Effector CD8-positive, alpha-beta T cell (primary cell): ENCODE data around the gene OR13C8.
"Not testable (repeated sequence)": the region's sequence is repeated elsewhere in the genome, so short reads cannot be mapped to it uniquely, and the experiment has no call there.

ENCODE experiments used
- DNase-seq: peaks from one replicate; lab custom pipeline; 2025; lab: John Stamatoyannopoulos, UW
- total RNA-seq, 4 experiments: gene quantifications; one replicate each; lab custom pipeline; 2026; lab: John Stamatoyannopoulos, UW

The OR13C8 gene
- total RNA-seq = 0 reads per million in 4 experiments

- DNase-seq = no peak
These were observed at the start of gene OR13C8 for GRCh38 chr9:104568868-104569267. OR13C8 (plus strand) TSS chr9:104569168; CDS start chr9:104569168, 0 bp downstream.

DNA sequence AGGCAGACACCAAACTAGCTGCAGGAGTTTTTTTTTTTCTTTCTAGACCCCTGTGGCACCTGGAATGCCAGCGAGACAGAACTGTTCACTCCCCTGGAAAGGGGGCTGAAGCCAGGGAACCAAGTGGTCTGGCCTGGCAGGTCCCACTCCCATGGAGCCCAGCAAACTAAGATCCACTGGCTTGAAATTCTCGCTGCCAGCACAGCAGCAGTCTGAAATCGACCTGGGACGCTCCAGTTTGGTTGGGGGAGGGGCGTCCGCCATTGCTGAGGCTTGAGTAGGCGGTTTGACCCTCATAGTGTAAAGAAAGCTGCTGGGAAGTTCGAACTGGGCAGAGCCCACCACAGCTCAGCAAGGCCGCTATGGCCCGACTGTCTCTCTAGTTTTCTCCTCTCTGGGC is 48.7 kb upstream of the OR13C8 start:
- DNase-seq = not testable (repeated sequence)

GRCh38 chr9:104527109-104527508 is 41.9 kb upstream of the OR13C8 start, which contains the start of gene OR13C4:
OR13C4 (minus strand) TSS chr9:104527209; CDS start chr9:104527209, 0 bp downstream.
- DNase-seq = no peak

DNA sequence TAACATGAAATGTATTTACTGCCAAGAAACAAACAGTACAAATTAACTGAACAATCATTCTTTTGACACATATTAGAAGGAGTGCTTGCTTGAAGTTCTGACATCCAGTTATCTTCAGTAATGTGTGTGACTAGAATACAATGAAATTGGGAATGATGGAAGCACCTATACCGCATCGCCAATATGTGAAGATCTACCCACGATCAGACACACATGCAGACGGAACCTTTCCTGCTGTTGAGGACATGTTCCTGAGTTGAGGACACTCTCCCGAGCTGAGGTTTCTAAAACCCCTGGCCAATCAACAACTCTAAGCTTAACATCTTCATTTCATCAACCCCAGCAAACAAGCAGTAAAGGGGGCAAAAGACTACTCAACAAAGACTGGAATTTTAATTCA is 32.2 kb upstream of the OR13C8 start, which contains the start of gene OR13C3:
Gene OR13C3, minus strand, starts transcription at position 101 of the 400 bp plus-strand sequence. CDS start 133 bp downstream, outside the sequence.
- DNase-seq = no peak

DNA sequence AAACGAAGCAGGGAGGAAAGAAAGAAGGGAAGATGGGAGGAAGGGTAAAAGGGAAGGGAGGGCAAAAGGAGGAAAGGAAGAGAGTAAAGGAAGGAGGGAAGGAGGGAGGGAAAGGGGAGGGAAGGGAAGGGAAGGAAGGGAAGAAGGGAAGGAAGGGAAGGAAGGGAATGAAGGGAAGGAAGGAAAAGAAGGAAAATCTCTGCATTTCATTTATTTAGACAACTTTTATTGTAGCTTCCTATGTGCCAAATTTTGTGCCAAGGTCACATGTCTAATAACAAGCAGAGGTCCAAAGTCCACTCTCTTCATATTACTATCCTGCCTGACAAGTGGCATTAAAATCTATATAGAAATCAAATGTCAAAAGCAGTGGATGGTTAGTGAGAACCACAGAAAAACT is 29.7 kb upstream of the OR13C8 start:
- DNase-seq = no peak

GRCh38 chr9:104544644-104545043 is 24.3 kb upstream of the OR13C8 start:
- DNase-seq = no peak

- no peak for DNase-seq
These were observed 15.7 kb upstream of the OR13C8 start for GRCh38 chr9:104553261-104553660.

GRCh38 chr9:104555521-104555920 is 13.4 kb upstream of the OR13C8 start:
- DNase-seq = no peak

GRCh38 chr9:104556830-104557634 is 11.9 kb upstream of the OR13C8 start:
- DNase-seq = no peak

DNA sequence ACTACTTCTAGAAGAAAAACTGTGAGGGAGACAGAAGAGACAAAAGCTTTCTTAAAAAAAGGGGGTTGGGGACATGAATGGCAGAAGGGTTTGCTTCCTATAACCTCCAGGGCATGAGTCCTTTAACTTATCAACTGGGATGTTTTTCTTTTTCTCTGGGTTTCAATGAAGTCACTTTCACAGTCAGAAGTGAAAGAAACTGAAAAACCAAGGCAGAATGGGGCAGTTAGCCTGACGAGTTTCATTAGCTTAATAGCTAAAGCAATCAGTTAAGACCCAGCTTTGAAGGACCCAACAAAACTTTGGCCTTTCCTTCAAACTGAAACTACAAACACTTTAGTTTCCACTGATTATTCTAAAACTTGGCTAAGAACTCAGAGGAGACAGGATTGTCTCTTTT is 4.6 kb upstream of the OR13C8 start:
- no peak for DNase-seq

DNA sequence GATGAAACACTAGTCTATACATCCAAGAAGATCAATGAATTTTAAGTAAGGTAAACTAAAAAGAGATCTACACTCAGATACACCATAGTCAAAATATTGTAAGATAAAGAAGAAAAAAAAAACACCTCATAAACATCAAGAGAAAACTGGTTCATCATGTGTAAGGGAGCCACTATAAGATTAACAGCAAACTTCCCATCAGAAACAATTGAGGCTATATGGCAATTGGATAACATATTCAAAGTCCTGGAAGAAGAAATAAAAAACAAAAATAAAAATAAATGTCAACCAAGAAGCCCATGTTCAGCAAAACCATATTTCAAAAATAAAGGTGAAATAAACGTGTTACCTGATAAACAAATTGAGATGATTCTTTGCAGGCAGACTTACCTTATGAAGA is 3.6 kb downstream of the OR13C8 start:
- DNase-seq = no peak

GRCh38 chr9:104575456-104575855 is 6.5 kb downstream of the OR13C8 start:
- no peak for DNase-seq

DNA sequence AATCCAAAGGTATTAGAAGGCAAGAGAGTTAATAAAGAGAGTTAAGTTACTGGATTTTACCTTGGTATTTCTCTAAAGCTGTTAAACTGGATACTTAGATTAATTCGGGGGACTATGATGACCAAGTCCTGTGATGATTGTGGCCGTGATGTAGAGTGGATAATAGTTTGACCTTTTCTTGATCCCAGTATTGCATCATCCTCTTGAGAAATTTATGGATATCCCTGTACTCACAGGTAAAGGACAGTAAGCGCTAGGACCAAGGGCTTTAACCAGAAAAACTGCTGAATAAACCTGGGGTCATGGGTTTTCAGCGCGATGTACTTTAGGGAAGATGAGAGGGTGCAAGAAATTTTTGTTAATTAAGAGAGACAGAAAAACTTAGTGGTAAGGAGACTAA is 8.3 kb downstream of the OR13C8 start:
- no peak for DNase-seq

DNA sequence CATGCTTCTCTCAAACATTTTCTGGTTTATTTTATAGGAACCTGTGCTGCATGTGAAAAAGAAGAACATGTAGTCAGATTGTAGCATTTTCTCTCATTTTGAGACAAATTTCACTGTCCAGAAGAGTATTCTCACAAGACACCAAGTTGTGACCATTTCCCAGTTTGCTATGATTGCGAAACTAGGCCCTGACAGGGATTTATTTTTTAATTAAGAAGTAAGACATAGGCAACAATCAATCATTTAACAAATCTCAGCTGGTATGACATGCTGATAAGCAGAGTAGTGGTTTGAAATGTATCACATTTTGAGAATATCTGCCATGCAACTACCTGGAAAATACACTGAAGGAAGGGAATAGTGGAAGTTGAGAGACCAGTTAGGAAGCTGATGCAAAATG is 11.6 kb downstream of the OR13C8 start:
- no peak for DNase-seq

DNA sequence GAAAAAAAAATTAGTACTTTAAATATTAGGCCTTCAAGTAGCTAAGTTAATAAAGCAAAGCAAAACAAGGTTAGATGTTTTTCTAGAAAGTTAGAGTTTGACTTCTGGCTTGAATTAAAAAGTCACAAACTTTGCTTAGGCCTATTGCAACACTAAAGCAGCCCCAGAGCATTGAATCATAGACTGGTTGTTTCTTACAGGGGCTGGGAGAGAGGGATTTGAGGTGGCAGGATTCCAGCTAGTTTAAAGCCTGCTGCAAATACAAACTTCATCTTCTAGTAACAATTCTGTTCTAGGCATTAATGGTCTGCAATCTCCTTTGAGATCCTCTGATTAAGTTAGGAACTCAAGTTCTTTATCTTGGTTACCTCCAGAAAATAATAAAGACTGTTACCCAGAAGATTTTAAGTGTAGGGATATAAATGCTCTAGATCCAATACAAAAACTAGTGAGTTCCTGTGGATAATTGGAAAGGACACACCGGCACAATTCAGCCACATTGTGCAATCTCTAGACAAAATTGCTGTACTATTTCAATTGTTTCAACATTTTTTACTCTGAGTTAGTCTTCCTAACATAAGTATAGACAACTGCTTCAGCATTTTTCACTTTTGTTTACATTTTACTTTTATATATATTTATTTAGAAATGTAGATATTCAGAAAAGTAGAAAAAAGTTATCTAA is 17.7 kb downstream of the OR13C8 start:
- DNase-seq = no peak

DNA sequence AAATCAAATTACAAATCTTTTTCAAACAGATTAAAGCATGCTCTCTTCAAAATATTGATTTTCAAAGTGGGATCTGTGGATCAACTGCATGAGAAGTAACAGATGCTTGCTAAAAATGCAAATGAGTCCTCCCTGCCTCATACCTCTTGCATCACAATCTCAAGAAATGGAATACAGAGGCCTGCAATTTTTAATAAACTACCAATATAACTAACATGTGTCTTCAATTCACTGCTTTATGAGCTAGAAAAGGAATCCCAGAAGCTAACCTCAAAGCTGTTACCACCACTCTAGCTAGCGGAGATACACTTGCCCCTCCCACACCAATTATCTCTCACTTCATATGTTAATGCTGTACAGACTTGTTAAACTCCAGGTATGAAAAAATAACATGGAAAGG is 20.7 kb downstream of the OR13C8 start:
- no peak for DNase-seq

DNA sequence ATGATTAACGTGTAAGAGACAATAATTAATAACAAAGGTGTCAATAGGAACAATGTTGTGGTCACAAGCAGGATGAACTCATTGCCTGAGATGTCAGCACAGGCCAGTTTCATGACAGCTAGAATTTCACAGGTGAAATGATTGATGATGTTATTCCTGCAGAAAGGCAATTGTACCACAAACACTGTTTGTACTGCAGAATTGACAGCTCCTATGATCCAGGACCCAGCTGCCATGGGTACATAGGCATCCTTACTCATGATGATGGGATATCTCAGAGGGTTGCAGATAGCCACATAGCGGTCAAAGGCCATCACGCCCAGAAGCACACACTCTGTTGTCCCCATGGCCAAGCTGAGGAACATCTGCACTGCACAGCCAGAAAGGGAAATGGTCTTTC is 29.8 kb downstream of the OR13C8 start:
- DNase-seq = not testable (repeated sequence)

GRCh38 chr9:104599313-104599712 is 30.3 kb downstream of the OR13C8 start, which contains the start of gene OR13C5:
OR13C5 (minus strand) TSS chr9:104599413; CDS start chr9:104599413, 0 bp downstream.
- not testable (repeated sequence) for DNase-seq

DNA sequence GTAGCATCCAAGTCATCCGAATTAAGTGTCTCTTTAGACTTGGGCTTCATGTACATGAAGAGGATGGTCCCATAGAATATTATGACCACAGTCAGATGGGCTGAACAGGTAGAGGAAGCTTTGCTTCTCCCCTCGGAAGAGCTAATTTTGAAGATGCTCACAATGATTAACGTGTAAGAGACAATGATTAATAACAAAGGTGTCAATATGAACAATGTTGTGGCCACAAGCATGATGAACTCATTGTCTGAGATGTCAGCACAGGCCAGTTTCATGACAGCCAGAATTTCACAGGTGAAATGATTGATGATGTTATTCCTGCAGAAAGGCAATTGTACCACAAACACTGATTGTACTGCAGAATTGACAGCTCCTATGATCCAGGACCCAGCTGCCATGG is 35.8 kb downstream of the OR13C8 start:
- no peak for DNase-seq

GRCh38 chr9:104605527-104605926 is 36.6 kb downstream of the OR13C8 start, which contains the start of gene OR13C2:
OR13C2 (minus strand) TSS chr9:104605627; CDS start chr9:104605627, 0 bp downstream.
- DNase-seq = not testable (repeated sequence)

GRCh38 chr9:104606152-104606551 is 37.2 kb downstream of the OR13C8 start:
- DNase-seq = no peak

DNA sequence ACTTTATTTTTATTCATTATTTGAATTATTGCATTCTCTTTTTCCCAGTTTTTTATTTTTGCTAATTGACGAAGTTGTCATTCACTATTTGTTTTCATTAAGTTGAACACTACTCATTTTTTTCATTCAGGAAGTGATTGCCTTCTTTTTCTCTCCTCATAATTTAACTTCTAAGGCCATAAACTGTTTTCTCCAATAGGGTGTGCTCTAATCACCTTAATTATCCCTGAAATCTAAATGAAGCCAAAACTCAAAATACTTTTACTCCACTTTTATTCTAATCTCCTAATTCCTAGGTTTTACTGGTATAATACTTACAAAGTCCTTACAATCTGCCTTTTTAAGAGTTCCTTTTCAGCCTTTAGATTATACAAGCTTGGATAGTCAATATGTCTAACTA is 39.4 kb downstream of the OR13C8 start:
- DNase-seq = no peak

DNA sequence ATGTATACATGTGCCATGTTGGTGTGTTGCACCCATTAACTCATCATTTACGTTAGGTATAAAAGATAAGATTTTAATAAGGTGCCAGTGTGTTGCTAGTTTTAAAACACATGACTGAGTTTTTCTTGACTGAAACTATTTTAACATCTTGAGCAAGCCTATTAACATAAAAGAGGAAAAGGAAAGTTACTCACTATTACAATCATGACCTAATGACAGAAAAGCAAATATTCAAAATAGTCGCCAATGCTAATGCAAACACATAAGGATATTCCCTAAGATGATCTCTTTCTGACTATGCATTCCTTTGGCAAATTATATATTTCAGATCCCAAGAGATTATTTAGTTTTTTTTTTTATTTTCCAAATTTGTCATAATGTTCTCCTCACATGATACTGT is 42.2 kb downstream of the OR13C8 start:
- DNase-seq = no peak
